Right lung (tissue), 5 donors: ENCODE data around the gene PMEPA1. TPM values are rescaled to one million over a fixed set of nuclear protein-coding genes. Genes with fewer than 3 reads are reported as not detected.

ENCODE experiments used
- DNase-seq, 2 donors: peaks; one replicate each; pipeline ENCODE4 v3.0.0-alpha.2; 2013
- polyA plus RNA-seq, 5 donors: library from polyadenylated mRNA; unstranded; fragments of 120-200 nt; gene quantifications; one replicate each; pipeline versions ENCODE4 v1.2.1 to v1.2.3, GENCODE V29; 2013; ENCODE audit warnings: inconsistent platforms in 1 of 5, low replicate concordance in 1 of 5; ENCODE audit not compliant: insufficient read length in 5 of 5, insufficient read depth in 1 of 5

The PMEPA1 gene
- polyA plus RNA-seq, 5 donors: 16.5 to 44.6 (median 25.5) TPM

DNA sequence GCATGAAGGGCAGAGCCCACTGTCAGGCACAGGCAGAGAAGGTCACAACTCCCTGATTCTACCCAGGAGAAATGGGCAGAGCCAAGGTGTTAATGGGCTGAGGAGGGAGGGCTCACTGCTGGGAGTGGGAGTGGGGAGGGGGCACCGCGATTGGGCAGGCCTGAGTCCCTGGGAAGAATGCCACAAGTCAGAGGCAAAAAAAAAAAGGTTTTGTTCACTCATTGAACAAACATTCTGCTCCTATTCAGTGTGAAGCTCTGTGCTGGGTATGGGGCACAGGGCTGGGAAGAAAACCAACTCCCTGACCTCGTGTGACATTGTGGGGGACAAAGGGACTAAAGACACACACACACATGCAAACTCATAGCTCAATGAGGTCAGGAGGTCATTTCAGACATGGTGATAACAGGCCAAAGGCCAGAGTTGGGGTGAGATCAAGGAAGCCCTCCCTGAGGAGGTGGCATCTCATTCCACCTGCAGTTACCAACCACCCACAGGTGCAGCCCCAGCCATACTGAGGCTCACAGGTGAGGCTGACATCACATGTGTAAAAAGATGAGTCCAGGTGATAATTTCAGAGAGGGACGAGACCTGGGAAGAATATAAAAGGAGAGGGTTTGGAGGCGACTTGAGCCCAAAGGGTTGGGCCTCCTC lies 3.2 kb upstream of the PMEPA1 start:
- peak in 1 of 2 donors; percentile 18 for DNase-seq

DNA sequence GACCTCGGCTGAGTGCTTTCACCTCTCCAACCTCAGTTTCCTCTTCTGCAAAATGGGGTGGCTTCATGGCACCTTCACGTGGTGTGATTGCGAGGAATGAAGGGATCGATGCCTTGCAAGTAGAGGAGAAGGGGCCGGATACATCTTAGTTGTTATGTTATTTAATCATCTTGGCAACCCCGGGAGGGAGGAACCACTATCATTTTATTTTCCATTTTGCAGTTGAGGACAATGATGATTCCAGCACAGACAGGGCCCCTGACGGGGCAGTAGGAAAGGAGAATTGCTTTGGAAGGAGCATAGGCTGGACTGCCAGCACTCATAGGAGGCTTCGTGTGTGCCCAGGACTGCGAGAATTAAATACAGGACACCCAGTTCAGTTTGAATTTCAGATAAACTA lies 2.5 kb upstream of the PMEPA1 start:
- no peak for DNase-seq

DNA sequence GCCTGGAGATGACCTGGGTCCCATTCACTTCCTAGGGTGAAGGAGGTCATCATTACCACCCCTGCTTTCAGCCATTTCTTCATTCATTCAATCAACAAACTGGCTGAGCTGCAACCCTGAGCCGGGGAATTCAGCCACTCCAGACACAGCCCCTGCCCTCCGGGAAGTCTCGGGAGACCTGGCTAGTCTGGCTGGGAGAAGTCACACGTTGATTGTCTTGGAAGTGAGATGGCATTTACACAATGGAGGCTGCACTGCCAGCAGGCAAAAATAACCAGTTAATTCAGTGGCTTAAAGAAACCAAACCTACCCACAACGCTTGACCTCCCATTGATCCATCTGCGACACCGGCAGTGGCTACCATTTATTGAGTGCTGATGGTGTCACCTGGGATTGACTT lies 2.0 kb upstream of the PMEPA1 start:
- DNase-seq: no peak

DNA sequence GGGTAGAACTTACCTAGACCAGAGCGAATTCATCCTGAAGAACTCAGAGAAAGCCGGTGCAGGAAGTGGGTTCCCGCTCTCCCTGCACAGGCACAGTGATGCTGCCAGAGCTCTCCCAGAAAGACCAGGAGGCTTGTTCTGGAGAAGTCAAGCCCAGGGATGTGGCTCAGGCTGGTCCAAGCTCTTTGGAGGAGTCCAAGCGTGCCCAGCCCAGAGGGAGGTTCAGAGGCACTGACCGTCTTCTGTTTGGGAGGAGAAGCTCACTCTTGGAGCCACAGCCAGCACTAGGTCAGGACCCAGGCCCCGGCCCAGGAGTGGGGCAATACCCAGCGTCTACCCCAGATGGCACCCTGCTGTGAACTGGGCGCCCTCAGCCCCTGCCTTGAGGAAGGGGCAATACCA lies 1.5 kb upstream of the PMEPA1 start:
- DNase-seq: no peak

DNA sequence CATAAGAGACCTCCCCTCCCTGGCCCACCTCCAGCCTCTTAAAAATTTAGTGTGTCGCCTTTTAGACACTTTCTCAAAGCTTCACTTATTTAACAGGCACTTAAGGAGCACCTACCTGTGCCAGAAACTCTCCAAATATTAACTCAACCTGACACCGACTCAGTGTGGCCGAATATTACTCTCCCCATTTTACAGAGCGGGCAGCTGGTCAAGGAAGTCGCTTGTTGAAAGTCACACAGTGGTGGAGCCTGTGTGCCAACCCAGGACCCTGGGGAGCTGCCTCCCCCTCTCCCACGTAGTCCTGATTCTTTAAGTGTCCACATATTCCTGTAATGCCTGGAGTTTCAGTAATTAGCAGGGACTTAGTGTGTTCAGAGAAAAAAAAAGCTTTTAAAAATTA lies 1.0 kb upstream of the PMEPA1 start:
- peak in 1 of 2 donors; percentile 33 for DNase-seq

DNA sequence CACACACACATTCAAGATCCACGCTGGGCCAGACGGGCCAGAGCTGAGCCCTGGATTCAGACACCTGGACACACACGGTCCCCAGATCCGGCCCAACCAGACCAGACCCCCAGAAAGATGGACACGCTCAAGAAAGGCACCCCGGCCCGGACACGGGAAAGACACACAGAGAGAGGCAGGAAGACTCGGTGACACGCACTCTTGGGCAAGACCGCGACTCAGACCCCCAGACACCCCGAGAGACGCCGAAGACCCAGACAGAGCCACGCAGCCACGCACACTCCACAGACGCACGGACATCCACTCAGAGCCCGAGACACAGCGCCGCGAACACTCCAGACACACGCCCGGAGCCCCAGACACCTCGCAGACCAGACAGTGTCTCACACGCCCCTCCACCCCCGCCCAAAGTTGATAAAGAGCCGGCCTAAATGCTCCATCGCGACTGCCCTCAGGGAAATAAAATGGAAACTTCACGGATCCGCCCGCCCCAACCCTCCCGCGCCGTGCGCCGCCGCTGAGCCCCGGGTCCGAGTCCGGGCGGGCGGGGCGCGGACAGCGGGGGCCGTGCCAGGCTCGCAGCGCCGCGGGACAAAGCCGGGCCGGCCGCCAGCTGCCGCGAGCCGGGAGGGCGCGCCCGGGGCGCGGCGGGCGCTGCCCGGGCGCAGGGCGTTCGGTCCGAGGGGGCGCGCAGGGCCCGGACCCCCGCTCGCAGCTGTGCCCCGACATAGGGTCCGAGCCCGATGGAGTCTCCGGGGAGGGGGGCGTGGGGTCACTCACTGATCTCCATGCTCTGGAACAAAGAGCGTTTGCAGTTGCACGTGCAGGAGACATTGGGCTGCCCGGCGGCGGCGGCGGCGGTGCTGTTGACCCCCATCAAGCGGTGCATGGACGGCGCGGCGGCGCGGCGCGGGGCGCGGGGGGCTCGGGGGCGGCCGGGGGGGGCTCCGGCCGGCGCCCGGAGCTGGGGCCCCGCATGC lies 831 bp downstream of the PMEPA1 start:
- DNase-seq: no peak

DNA sequence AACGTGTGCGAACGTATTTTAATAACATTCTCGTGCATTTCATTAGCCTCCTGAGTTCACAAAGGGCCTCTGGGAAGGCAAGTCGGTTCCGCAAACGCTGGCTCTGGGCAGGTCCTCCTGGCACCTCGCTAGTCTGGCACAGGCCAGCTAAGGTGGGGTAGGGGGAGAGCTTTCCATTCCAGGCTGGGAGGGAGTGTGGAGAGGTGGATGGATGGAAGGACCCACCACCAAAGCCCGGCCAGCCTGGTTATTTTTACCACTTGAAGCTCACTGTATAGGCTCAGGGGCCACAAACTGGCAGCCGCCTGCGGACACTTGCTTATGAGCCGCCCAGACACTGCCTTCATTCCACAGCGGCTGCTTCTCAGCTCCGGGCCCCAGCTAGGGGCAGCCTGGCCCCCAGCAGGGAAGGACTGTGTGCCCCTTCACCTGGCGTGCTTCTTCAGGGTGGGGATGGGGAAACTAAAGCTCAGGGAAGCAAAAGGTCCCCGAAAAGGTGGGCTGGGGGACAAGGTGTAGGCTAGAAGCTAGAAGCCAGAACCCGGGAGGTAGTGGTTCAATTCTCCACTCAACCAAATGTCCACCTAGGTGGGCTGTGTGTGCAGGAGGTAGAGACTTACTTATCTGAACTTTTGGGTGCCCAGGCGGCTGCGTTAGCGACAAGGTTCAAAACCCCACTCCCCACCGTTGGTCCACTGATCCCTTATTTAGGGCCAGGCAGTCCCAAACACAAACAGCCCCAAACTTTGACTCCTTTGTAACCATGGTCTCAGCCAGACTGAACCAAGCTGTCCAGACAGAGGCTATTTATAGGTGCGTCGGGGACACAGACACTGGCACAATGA lies 1.7 kb downstream of the PMEPA1 start:
- no peak for DNase-seq

DNA sequence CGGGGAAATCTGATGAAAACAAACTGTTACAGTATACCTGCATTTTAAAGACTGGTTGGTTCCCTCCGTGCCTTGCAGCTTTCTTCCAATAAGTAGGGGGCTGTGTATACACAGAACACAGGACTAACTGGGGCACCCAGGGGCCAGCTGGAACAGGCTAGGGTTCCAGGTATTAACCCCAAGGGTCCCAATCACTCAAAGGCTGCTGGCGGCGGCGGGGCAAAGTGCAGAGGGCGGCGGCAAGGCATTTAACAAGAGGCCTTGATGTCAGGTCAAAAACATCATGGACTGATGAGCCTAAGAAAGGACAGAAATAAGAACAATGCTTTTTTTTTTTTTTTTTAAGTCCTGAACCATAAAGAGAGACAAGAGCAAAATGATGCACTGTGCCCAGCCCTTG lies 2.5 kb downstream of the PMEPA1 start:
- DNase-seq: no peak

DNA sequence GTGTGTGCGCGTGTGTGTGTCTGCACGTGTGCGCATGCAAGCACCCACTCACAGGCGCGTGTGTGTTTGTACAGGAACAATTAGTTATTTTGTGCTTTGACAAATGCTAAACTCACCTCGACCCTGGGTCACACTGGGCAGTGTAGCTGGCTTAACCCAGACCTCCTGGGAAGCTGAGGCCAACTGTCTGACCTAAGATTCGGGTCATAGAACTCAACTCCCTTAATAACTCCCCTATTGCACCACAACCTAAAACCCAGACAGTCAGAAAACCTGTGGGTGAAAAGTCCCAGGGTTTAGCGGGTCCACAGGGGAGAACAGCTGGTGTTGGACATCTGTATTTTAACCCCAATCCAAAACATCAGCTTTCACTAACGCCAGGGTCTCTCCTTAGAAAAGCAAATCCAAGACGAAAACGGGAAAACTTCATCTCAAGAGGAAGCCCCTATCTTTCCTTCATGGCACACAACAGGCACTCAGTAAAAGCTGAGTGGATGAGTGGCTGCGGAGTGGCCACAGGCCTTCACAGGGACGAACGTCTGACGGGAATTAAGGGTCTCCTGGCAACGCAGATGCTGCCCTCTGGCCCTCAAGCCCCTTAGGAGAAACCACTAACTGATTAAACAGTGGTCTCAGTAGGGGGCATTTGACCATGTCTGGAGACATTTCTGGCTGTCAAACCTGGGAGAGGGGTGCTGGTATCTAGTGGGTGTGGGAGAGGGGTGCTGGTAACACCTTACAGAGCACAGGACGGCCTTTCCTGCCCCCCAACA lies 4.5 kb downstream of the PMEPA1 start:
- DNase-seq: no peak

DNA sequence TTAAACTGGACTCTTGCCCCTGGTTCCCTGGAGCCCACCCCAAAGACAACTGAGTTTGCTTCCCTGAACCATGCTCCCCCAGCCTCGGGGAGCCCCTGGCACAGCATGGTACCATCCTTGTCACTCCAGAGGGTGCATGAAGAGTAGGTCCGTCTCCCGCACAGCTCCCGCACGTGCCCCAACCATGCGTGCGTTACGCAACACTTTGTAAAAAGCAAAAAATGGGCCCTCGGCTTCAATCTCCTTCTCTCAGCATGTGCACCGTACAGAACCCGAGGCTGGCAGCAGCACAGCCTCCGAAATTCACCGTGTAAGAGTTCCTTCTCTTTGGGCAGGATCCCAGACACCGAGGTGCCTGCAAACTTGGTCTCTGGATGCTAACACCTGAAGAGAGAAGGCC lies 5.6 kb downstream of the PMEPA1 start:
- no peak for DNase-seq

DNA sequence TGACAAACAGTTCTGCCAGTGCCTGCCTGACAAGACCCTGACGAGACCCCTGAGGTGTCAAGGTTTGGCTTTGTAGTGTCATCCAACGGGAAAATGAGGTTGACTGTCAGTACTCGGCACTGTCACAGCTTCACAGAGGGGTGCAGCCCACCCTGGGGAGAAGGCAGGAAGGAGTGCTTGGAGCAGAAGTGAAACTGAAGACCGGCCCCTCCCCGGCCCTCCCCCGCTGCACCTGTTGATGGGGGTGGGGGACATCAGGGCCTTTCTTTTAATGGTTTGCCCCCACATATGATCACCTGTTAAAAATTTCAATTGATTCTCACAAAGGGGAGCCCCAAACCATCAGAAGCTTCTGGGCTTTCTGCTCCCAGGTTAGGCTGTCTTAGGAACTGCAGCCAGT lies 6.8 kb downstream of the PMEPA1 start:
- DNase-seq: no peak

DNA sequence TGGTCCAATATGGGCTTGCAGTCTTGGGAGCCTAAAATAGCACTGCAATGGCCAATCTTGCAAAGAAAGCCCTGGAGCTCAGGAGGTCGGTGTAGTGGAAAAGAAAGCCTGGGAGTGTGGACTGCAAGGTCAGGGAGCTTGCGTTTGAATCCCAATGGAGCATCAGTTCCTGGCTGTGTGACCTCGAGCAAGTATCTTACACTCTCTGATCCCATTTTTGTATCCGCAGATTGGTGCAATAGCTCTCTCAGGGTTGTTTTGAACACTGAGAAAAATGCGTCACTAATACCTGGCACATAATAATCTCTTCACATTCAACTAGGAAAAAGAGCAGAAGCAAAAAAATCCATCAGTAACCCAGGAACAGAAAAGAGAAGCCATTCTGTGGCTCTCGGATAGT lies 7.3 kb downstream of the PMEPA1 start:
- DNase-seq: no peak

DNA sequence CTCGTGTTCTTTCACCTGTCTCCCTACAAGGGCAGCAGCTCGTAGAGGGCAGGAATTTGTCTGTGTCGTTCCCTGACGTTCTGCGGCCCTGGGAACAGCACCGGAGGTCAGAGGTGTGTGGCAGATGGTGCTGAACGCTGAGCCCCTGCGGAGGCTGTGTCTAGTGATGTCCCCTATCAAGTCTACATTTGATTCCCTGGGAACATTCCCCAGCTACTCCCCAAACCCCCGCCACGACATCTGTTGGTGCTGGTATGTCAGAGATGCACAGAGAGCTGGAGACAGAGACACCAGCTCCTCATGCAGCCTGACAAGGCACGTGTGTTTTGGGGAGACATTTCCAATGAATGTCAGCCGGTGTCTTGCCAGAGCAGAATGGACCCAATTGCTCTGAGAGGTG lies 7.7 kb downstream of the PMEPA1 start:
- no peak for DNase-seq

DNA sequence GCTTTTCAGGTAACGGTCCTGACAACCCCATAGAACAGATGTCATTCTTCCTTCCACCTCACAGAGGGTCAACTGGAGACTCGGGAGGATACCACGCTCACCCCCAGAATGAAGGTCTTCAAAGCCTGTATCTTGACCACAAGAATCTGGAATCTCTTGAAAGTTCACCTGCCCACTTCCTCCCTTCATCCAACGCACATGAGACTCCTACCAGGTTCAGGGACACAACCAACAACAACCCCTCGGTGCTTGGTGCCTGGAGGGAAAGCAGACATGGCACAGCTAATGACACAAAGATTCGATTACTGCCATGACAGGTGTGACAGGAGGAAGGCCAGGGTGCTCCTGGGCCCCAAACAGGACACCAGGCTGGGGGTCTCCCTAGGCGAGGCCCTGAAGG lies 8.2 kb downstream of the PMEPA1 start:
- DNase-seq: no peak

DNA sequence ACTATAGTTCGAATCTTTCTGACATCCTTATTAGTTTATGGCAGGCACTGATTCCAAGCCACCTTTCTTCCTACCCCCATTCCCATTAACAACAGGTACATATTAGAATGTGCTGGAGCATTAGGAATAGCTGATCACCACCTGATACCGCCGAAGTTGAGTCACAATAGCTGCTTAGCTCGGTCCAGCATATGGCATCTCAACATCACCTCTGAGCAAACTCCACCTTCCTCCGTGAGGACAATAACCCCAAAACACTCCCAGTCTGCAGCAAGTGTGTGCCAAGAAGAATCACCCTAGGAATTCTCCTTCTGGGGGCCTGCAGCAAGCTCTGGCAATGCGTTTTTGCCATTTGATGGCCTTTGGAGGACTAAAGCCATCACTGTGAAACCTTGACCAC lies 8.7 kb downstream of the PMEPA1 start:
- DNase-seq: no peak

DNA sequence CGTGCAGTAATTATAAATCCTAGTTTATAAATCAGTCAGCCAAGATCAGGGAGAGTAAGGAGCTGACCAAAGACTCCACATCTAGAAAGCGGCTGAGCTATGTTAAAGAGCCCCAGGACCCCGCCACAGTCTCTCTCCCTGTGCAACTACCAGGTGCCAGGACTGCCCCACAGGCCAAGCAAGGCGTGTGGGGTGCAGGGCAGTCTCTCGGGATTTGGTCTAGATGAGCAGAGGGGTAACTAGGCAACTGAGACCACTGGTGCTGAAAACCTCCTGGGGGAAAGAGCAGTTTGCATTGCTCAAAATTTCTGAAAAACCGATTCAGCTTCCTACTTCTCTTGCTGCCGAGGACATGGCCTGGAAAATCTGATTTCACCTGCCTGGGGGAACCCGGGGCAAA lies 10.4 kb downstream of the PMEPA1 start:
- no peak for DNase-seq

DNA sequence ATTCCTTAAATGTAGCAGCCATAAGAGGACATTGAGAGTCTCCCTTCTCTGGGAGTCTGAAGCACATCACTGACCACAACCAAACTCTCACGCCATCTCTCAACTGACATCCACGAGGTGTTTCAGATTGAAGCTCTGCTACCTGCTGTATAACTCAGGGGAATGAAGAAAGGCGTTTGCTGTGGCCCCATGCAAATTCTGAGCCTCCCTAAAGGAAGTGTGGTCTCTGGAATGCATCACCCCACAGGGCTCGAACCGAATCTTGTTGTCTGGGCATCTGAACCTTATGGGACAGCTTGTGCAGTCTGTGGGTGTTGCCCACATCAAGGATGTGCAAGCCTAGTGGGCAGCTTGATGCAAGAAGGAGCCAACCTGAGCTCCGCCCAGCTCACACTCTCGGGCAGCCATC lies 10.9 kb downstream of the PMEPA1 start:
- no peak for DNase-seq

DNA sequence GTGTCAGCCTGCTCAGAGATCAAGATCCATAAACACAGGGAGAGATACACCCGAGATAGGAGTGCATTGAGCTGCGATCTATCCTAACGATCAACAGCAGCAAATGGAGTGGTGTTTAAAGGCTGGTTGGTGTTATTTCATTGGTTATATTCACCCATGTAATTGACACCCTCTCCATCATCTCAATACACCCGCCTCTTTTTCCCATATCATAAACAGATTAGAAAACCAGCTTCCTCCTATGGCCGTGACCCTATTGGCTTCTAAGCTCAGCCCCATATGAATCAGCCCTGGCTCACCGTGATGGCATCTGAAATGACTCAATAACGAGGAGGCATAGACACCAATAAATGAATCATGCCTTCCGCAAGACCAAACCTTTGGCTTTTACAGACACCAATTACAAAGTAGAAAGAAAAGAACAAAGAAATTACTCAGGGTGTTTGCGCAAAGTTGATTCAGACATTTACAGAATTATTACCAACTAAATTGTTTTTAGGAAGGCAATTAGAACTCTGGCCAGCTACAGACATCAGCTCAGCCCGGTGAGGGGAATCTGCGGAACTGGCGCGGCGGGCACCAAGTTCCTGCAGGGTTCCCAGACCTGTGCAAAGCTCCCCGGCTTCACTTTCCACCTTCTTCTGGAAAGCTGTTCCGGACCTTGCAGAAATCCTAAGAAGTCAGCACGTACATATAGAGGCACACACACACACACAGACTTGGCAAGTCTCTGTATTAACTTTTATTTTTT lies 11.5 kb downstream of the PMEPA1 start:
- no peak for DNase-seq

DNA sequence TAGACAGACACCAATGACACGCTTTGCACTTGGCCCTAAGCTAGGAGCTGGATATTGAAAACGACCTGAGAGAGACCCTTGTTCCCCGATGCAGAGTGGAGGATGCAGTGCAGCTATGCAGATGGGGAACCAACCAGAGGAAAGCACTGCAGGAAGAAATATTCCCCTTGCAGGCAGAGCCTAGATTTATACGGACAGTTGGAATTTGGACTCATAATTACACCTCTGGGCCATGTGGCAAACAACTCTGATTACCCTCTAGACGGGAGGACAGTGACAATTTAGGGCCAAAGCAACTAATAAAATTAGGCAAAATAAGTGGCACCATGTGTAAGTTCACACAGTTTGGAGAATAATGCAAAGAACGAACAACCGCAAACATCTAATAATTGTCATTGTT lies 12.3 kb downstream of the PMEPA1 start:
- no peak for DNase-seq

DNA sequence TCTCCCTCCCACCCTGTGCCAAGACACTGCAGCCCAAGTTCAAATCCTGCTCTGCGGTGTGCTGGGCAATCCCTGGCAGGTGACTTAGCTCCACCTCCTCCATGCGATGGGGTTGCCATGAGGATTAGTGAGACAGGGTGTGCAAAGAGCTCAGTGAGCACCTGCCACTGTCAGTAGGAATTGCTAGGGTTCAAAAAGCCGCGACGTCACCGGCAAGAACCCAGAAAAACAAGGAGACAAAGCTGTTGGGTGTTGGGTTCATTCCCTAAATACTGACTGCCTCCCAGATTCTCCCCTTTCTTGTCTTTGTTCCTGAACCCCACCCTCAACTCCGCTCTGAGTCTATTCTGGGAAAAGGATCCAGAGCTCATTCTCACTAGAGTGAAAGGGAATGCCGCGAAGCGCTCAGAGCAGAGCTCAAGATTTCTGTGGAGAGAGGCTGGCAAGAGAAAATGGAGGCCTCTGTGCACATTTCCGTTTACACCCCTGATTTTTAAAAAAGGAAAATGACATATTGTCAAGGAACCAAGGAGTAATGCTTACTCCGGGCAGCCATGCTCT lies 13.3 kb downstream of the PMEPA1 start:
- no peak for DNase-seq
